SK-N-SH treated with all-trans-retinoic acid at 6 μM for 48 hours (cell line): ENCODE measurements around the gene PTPRN2.

Experiments used
- ATAC-seq: fragments of 200-7000 bp; cut with Tn5 transposase; 3 replicates; pipeline ENCODE4 v1.9.1; 2020; ENCODE audit warnings: mild to moderate bottlenecking, moderate library complexity
- ARNTL ChIP-seq: fragments of 450-650 bp; formaldehyde crosslinking; IDR thresholded peaks from 2 replicates; pipeline ENCODE4 v1.5.0; 2020; ENCODE audit warnings: low read depth, mild to moderate bottlenecking, moderate library complexity, borderline replicate concordance
- BACH2 ChIP-seq: fragments of 250-450 bp; sonication (Bioruptor Pico); IDR thresholded peaks from 2 replicates; pipeline ENCODE4 v1.9.0; 2021; ENCODE audit warnings: mild to moderate bottlenecking, borderline replicate concordance
- CREB5 ChIP-seq: fragments of 250-450 bp; sonication (Bioruptor Pico); IDR thresholded peaks from 2 replicates; pipeline ENCODE4 v1.5.1; 2020; ENCODE audit warnings: low read depth, mild to moderate bottlenecking, moderate library complexity
- CSRNP3 ChIP-seq: fragments of 250-450 bp; sonication (Bioruptor Pico); IDR thresholded peaks from 2 replicates; pipeline ENCODE4 v1.5.1; 2021; ENCODE audit warnings: mild to moderate bottlenecking, moderate library complexity
- GLIS3 ChIP-seq: fragments of 250-450 bp; sonication (Bioruptor Pico); IDR thresholded peaks from 2 replicates; pipeline ENCODE4 v1.5.0; 2020; ENCODE audit warnings: mild to moderate bottlenecking, moderate library complexity
- ISL1 ChIP-seq: fragments of 250-450 bp; sonication (Bioruptor Pico); IDR thresholded peaks from 2 replicates; pipeline ENCODE4 v2.1.2; 2022; ENCODE audit warnings: mild to moderate bottlenecking, moderate library complexity
- OSR1 ChIP-seq: fragments of 250-450 bp; sonication (Bioruptor Pico); IDR thresholded peaks from 2 replicates; pipeline ENCODE4 v1.8.0; 2022; ENCODE audit warnings: moderate library complexity, mild to moderate bottlenecking, inconsistent platforms
- PATZ1 ChIP-seq: fragments of 250-450 bp; sonication (Bioruptor Pico); IDR thresholded peaks from 2 replicates; pipeline ENCODE4 v1.8.0; 2020; ENCODE audit warnings: mild to moderate bottlenecking, moderate library complexity, borderline replicate concordance
- POU6F1 ChIP-seq: fragments of 250-450 bp; sonication (Bioruptor Pico); IDR thresholded peaks from 2 replicates; pipeline ENCODE4 v1.8.0; 2021; ENCODE audit warnings: low read depth, mild to moderate bottlenecking, moderate library complexity, borderline replicate concordance
- PPARA ChIP-seq: fragments of 250-450 bp; sonication (Bioruptor Pico); IDR thresholded peaks from 2 replicates; pipeline ENCODE4 v1.5.0; 2020; ENCODE audit warnings: mild to moderate bottlenecking, borderline replicate concordance
- SNAI2 ChIP-seq: fragments of 250-450 bp; sonication (Bioruptor Pico); IDR thresholded peaks from 2 replicates; pipeline ENCODE4 v1.5.0; 2020; ENCODE audit warnings: mild to moderate bottlenecking, moderate library complexity
- TCF4 ChIP-seq: fragments of 250-450 bp; sonication (Bioruptor Pico); IDR thresholded peaks from 2 replicates; pipeline ENCODE4 v1.8.0; 2021; ENCODE audit warnings: mild to moderate bottlenecking, moderate library complexity, borderline replicate concordance
- TOX ChIP-seq: fragments of 250-450 bp; sonication (Bioruptor Pico); IDR thresholded peaks from 2 replicates; pipeline ENCODE4 v1.8.0; 2021; ENCODE audit warnings: mild to moderate bottlenecking, moderate library complexity, borderline replicate concordance
- TSHZ2 ChIP-seq: fragments of 250-450 bp; sonication (Bioruptor Pico); IDR thresholded peaks from 2 replicates; pipeline ENCODE4 v1.5.0; 2020; ENCODE audit warnings: mild to moderate bottlenecking, moderate library complexity
- ZC3H10 ChIP-seq: fragments of 250-450 bp; sonication (Bioruptor Pico); IDR thresholded peaks from 2 replicates; pipeline ENCODE4 v1.5.1; 2021; ENCODE audit warnings: mild to moderate bottlenecking, moderate library complexity
- ZFP3 ChIP-seq: fragments of 250-450 bp; sonication (Bioruptor Pico); IDR thresholded peaks from 2 replicates; pipeline ENCODE4 v1.5.0; 2020; ENCODE audit warnings: mild to moderate bottlenecking, moderate library complexity
- ZFP30 ChIP-seq: fragments of 450-650 bp; formaldehyde crosslinking; IDR thresholded peaks from 2 replicates; pipeline ENCODE4 v1.5.0; 2022; ENCODE audit warnings: mild to moderate bottlenecking, moderate library complexity
- ZNF565 ChIP-seq: fragments of 450-650 bp; formaldehyde crosslinking; conservative IDR thresholded peaks from 2 replicates; pipeline ENCODE4 v1.5.0; 2020; ENCODE audit warnings: low read depth, mild to moderate bottlenecking, moderate library complexity
- ZNF70 ChIP-seq: fragments of 450-650 bp; formaldehyde crosslinking; IDR thresholded peaks from 2 replicates; pipeline ENCODE4 v1.5.0; 2020; ENCODE audit warnings: mild to moderate bottlenecking, moderate library complexity
- ZNF8 ChIP-seq: fragments of 450-650 bp; formaldehyde crosslinking; IDR thresholded peaks from 2 replicates; pipeline ENCODE4 v1.5.0; 2020; ENCODE audit warnings: mild to moderate bottlenecking, moderate library complexity

The PTPRN2 gene

GRCh38 chr7:157763279-157764000 is 824.2 kb downstream of the PTPRN2 start:
- no peak for ATAC-seq
- no peak for TF ChIP-seq BACH2 (CRISPR knock-in tag)
- TF ChIP-seq TSHZ2 (CRISPR knock-in tag) = no peak
- TF ChIP-seq SNAI2 = no peak
- no peak for TF ChIP-seq ZC3H10 (CRISPR knock-in tag)
- TF ChIP-seq PPARA (CRISPR knock-in tag) = no peak
- TF ChIP-seq ZNF565 (CRISPR knock-in tag) = no peak
- TF ChIP-seq TCF4 = no peak
- TF ChIP-seq GLIS3 (CRISPR knock-in tag) = no peak
- no peak for TF ChIP-seq ZFP3 (CRISPR knock-in tag)
- TF ChIP-seq ISL1 (CRISPR knock-in tag) = no peak
- no peak for TF ChIP-seq ZNF70 (CRISPR knock-in tag)
- no peak for TF ChIP-seq CSRNP3 (CRISPR knock-in tag)
- TF ChIP-seq PATZ1 (CRISPR knock-in tag) = no peak
- no peak for TF ChIP-seq OSR1 (CRISPR knock-in tag)
- TF ChIP-seq ZNF8 (CRISPR knock-in tag) = no peak

GRCh38 chr7:157762824-157763223 is 824.8 kb downstream of the PTPRN2 start:
- no peak for TF ChIP-seq ZNF565 (CRISPR knock-in tag)
- TF ChIP-seq PPARA (CRISPR knock-in tag) = no peak
- no peak for TF ChIP-seq OSR1 (CRISPR knock-in tag)
- TF ChIP-seq ZFP30 = no peak
- TF ChIP-seq CREB5 = no peak
- TF ChIP-seq POU6F1 = no peak
- TF ChIP-seq ISL1 (CRISPR knock-in tag) = no peak
- TF ChIP-seq ZNF8 (CRISPR knock-in tag) = no peak
- no peak for TF ChIP-seq BACH2 (CRISPR knock-in tag)
- no peak for TF ChIP-seq SNAI2
- TF ChIP-seq ARNTL (CRISPR knock-in tag) = no peak
- no peak for TF ChIP-seq ZC3H10 (CRISPR knock-in tag)
- TF ChIP-seq GLIS3 (CRISPR knock-in tag) = no peak
- no peak for TF ChIP-seq TSHZ2 (CRISPR knock-in tag)
- no peak for TF ChIP-seq PATZ1 (CRISPR knock-in tag)
- no peak for TF ChIP-seq ZNF70 (CRISPR knock-in tag)
- no peak for TF ChIP-seq TOX (CRISPR knock-in tag)
- TF ChIP-seq CSRNP3 (CRISPR knock-in tag) = no peak
- no peak for ATAC-seq
